Loucy (cell line): ENCODE results near the gene TBC1D24.

ENCODE experiments used
- H2AFZ ChIP-seq: fragments of 200-600 bp; sonication (generic); 2 replicates; pipeline ENCODE4 v1.6.0; 2016; ENCODE audit warnings: antibody characterized with exemption, mild to moderate bottlenecking, low read length, moderate library complexity
- H3F3A ChIP-seq: fragments of 200-600 bp; 2 replicates; pipeline ENCODE4 v1.6.0; 2016; ENCODE audit warnings: antibody characterized with exemption, low read depth, mild to moderate bottlenecking
- H3K27me3 ChIP-seq: fragments of 200-600 bp; sonication (generic); 2 replicates; pipeline ENCODE4 v1.6.1; 2014; ENCODE audit warnings: low read length, mild to moderate bottlenecking; ENCODE audit not compliant: insufficient read depth, poor library complexity, severe bottlenecking
- H3K36me3 ChIP-seq: fragments of 200-600 bp; sonication (generic); 2 replicates; pipeline ENCODE4 v1.6.1; 2016; ENCODE audit warnings: low read length; ENCODE audit not compliant: insufficient read depth
- H3K4me1 ChIP-seq: fragments of 200-600 bp; sonication (generic); 2 replicates; pipeline ENCODE4 v1.5.1; 2014; ENCODE audit warnings: low read length, mild to moderate bottlenecking; ENCODE audit not compliant: insufficient read depth, poor library complexity, severe bottlenecking
- H3K4me2 ChIP-seq: fragments of 200-600 bp; sonication (generic); 2 replicates; pipeline ENCODE4 v1.6.0; 2014; ENCODE audit warnings: antibody characterized with exemption, low read length, low read depth, mild to moderate bottlenecking; ENCODE audit not compliant: poor library complexity, severe bottlenecking
- H3K4me3 ChIP-seq: fragments of 200-600 bp; sonication (generic); 2 replicates; pipeline ENCODE4 v1.5.1; 2014; ENCODE audit warnings: low read length, mild to moderate bottlenecking, mixed read lengths; ENCODE audit not compliant: poor library complexity, severe bottlenecking
- H3K79me2 ChIP-seq: fragments of 200-600 bp; sonication (generic); 2 replicates; pipeline ENCODE4 v1.6.1; 2014; ENCODE audit warnings: low read length; ENCODE audit not compliant: insufficient read depth
- H3K9ac ChIP-seq: fragments of 200-600 bp; sonication (generic); 2 replicates; pipeline ENCODE4 v1.6.0; 2014; ENCODE audit warnings: mild to moderate bottlenecking, low read depth, low read length, moderate library complexity; ENCODE audit not compliant: poor library complexity, severe bottlenecking
- H3K9me2 ChIP-seq: fragments of 200-600 bp; sonication (generic); replicated peaks from 2 replicates; pipeline ENCODE4 v1.6.1; 2016; ENCODE audit warnings: low read depth, low read length, mixed read lengths
- H3K9me3 ChIP-seq: fragments of 200-600 bp; sonication (generic); 2 replicates; pipeline ENCODE4 v1.6.1; 2014; ENCODE audit warnings: mild to moderate bottlenecking, antibody characterized with exemption, low read length, low read depth; ENCODE audit not compliant: insufficient read depth
- H4K20me1 ChIP-seq: fragments of 200-600 bp; sonication (generic); 2 replicates; pipeline ENCODE4 v1.6.0; 2014; ENCODE audit warnings: antibody characterized with exemption, low read length, mild to moderate bottlenecking; ENCODE audit not compliant: insufficient read depth, poor library complexity, severe bottlenecking
- CTCF ChIP-seq: fragments of 200-600 bp; sonication (generic); conservative IDR thresholded peaks from 2 replicates; pipeline ENCODE4 v1.5.1; 2014; ENCODE audit warnings: mild to moderate bottlenecking, antibody characterized with exemption, low read length
- EZH2phosphoT487 ChIP-seq: fragments of 200-600 bp; IDR thresholded peaks from 2 replicates; pipeline ENCODE4 v1.6.1; 2018; ENCODE audit warnings: antibody characterized with exemption, mild to moderate bottlenecking, moderate library complexity, borderline replicate concordance

Gene TBC1D24

GRCh38 chr16:2475413-2476344 is 752 bp downstream of the TBC1D24 start:
- no peaks in the 10 kb centered on the region for H3K9me2 ChIP-seq
- H3K4me1 ChIP-seq, result peaks cover 15% of the 10 kb centered on the region
- no peaks in the 10 kb centered on the region for H3K27me3 ChIP-seq
- peaks cover 47% of the 10 kb centered on the region for H3K79me2 ChIP-seq
- TF ChIP-seq EZH2phosphoT487, result no peak
- no peak for TF ChIP-seq CTCF
- H3K36me3 ChIP-seq, result no peaks in the 10 kb centered on the region
- H4K20me1 ChIP-seq, result peaks cover 14% of the 10 kb centered on the region
- H3K4me2 ChIP-seq, result peak overlapping the region; percentile 67
- H3K9me3 ChIP-seq, result no peaks in the 10 kb centered on the region
- H2AFZ ChIP-seq, result no peak overlapping the region
- H3K4me3 ChIP-seq, result peak overlapping the region; percentile 85
- peak overlapping the region; percentile 52 for H3K9ac ChIP-seq
- no peaks in the 10 kb centered on the region for H3F3A ChIP-seq

GRCh38 chr16:2476345-2476720 is 1.4 kb downstream of the TBC1D24 start:
- Histone ChIP-seq H3K4me2 (peak overlapping the region; percentile 67), H3K79me2 (peaks cover 47% of the 10 kb centered on the region), H3K4me1 (peaks cover 12% of the 10 kb centered on the region), H3K9ac (no peak overlapping the region), H4K20me1 (peaks cover 14% of the 10 kb centered on the region), H3K27me3 (no peaks in the 10 kb centered on the region), H3K9me2 (no peaks in the 10 kb centered on the region), H3K36me3 (no peaks in the 10 kb centered on the region), H3K4me3 (peak overlapping the region; percentile 85), H3K9me3 (no peaks in the 10 kb centered on the region), H3F3A (no peaks in the 10 kb centered on the region), H2AFZ (no peak overlapping the region)
- TF ChIP-seq EZH2phosphoT487 (no peak), CTCF (no peak)

- no peak overlapping the region for H2AFZ ChIP-seq
- H3F3A ChIP-seq, result no peaks in the 10 kb centered on the region
- peaks cover 12% of the 10 kb centered on the region for H3K4me1 ChIP-seq
- H3K27me3 ChIP-seq, result no peaks in the 10 kb centered on the region
- no peak overlapping the region for H3K9ac ChIP-seq
- TF ChIP-seq EZH2phosphoT487 (no peak), CTCF (no peak)
- peak overlapping the region; percentile 23 for H3K4me3 ChIP-seq
- no peaks in the 10 kb centered on the region for H3K9me3 ChIP-seq
- peaks cover 14% of the 10 kb centered on the region for H4K20me1 ChIP-seq
- no peaks in the 10 kb centered on the region for H3K9me2 ChIP-seq
- no peaks in the 10 kb centered on the region for H3K36me3 ChIP-seq
- peak overlapping the region; percentile 67 for H3K4me2 ChIP-seq
- H3K79me2 ChIP-seq, result peaks cover 47% of the 10 kb centered on the region
Measured at GRCh38 chr16:2476741-2477140, 1.8 kb downstream of the TBC1D24 start.
